Activated CD4-positive, alpha-beta T cell treated with anti-CD3 and anti-CD28 coated beads for 48 hours (primary cell): ENCODE data around the gene SLC35B2.
A peak's percentile ranks its signal among the peaks of the same experiment; 100 is the strongest.

Experiments used
- DNase-seq: peaks from one replicate; pipeline ENCODE4 v3.0.0-alpha.2; 2020

Gene SLC35B2

DNA sequence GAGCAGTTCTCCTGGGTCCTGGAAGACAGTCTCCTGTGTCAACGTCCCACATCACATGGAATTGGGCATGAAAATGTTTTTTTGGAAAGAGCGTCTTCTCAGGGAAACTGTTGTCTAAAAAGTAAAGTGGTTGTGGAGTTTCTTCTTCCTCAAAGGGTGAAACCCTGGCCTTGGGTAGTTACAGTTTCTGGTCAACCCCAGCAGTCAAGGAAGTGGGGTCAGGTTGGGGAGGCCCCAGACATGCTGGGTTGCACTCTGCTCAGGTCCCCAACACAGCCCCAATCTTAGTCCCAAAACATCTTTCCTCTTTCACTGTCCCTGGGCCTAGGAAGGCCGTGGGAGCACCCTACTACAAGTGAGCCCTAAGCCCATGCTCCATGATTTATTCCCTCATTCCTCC is 9.0 kb upstream of the SLC35B2 start:
- DNase-seq = no peak

- DNase-seq = no peak
Observed at GRCh38 chr6:44265722-44266233, 8.4 kb upstream of the SLC35B2 start.

DNA sequence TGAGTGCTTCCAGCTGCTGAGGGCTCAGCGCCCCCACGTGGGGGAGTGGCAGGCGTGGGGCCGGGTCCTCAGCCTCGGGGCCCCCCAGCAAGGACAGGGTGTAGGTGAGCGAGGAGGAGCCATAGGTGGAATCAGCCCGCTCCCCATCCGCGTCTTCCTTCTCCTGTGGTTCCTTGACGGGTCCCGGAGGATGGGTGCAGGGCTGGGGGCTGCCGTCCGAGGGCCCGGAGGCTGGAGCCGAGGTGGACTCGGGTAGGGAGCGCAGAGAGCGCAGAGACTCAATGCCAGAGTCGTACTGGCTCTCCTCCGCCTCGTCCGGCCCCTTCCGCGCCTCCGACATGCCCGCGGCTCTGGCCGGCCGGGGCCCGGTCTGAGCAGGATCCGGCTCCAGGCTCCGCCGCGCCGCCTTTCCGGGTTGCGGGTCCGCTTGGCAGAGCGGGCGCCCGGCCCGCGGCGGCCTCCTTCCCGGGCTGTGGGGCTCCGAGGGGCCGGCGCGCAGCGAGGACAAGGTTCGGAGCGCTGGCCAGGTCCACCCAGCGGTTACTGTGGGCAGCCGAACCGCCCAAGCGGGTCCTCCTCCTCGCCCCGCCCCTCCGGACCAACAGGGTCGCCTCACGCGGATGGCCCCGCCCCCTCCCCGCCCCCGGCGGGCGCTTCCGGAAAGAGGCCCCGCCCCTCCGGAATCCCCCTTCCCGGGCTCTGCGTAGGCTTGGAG is 7.8 kb upstream of the SLC35B2 start, which contains the start of gene NFKBIE:
Gene NFKBIE (minus strand): TSS at position 545 of the 715 bp plus-strand sequence. CDS start 205 bp downstream, at position 340.
- peak; percentile 96 for DNase-seq

GRCh38 chr6:44264154-44265006 is 7.1 kb upstream of the SLC35B2 start:
- peak; percentile 58 for DNase-seq

DNA sequence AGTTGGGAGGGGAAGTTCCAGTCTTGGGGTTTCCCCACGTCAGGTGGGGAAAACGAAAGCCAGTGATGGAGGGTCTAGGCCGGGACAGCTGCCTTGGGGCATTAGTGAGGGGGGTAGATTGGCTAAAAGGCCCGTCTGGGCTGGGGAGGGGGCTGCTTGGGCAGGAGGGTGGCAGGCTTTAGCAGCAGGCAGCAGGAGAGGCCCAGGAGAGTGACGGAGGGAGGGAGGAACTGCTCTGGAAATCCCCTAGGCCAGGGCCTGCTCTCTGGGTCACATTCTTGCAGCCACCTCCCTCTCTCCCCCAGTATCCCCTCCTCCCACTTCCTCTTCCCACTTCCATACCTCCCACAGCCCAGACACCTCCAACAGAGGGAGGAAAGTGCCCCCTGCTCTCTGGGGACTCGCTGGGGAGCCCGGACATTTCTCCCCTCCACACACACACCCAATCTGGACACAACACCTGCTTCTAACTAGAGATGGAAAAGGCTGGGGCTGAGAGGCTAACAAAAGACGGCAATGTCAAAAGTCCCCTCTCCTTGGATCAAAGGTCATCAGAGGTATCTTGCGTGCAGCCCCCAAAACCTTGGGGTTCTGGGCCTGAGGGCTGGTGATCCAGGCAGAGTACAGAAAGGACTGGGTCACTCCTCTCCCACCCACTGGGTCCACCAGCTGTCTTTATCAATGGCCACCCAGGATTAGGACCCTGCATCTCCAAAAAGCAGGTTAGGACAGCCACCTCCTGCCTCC is 6.2 kb upstream of the SLC35B2 start:
- no peak for DNase-seq

GRCh38 chr6:44262467-44263353 is 5.4 kb upstream of the SLC35B2 start:
- DNase-seq = no peak

GRCh38 chr6:44261581-44261980 is 4.3 kb upstream of the SLC35B2 start:
- DNase-seq = no peak

GRCh38 chr6:44260451-44261297 is 3.3 kb upstream of the SLC35B2 start:
- no peak for DNase-seq

GRCh38 chr6:44260011-44260410 is 2.7 kb upstream of the SLC35B2 start:
- DNase-seq = no peak

DNA sequence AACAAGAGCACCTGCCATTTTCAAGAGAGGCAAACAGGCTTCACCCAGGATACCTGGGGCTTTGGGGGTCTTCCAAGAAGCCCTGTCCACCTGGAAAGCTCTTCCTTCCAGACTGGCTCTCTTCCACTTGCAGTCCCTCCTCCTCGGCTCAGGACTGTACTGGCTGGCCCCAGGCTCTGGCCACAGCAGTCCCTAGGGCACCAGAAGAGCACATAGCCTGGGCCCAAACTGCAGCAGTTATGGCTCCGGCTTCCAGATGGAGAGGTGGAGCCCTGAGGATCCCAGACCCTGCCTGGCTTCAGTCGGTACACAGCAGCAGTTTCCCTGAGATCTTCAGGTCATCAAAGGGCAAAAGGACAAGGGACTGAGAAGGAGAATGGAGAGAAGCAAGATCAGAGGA is 1.6 kb upstream of the SLC35B2 start:
- no peak for DNase-seq

DNA sequence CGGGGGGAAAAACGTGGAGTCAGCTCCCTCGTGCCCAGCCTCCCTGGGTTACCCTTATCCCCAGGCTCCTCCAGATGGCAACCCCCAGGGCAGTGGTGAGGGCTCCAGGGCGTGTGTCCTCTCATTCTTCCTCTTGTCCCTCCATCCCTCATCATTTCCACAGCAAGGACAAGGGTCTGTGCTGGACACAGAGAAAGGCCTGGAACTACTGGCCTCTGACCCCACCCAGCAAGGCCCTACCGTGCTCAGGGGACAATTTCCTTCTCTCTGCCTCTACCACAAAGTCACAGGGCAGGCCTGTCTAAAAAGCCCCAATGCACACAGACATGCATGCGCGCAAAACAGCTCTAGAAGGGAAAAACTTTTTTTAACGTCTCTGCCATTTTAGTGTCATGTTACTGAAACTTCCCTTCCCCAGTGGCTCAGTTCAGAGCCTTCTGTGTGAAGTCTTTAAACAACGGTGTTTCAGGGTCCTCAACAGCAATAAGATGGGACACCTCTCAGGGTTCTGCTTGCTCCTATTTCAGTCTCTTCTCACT is 1.1 kb upstream of the SLC35B2 start:
- DNase-seq = no peak

- DNase-seq = no peak
Observed at GRCh38 chr6:44257753-44258324, 511 bp upstream of the SLC35B2 start.

GRCh38 chr6:44256775-44257024 is 628 bp downstream of the SLC35B2 start:
- DNase-seq = no peak

GRCh38 chr6:44255871-44256774 is 1.2 kb downstream of the SLC35B2 start:
- no peak for DNase-seq

DNA sequence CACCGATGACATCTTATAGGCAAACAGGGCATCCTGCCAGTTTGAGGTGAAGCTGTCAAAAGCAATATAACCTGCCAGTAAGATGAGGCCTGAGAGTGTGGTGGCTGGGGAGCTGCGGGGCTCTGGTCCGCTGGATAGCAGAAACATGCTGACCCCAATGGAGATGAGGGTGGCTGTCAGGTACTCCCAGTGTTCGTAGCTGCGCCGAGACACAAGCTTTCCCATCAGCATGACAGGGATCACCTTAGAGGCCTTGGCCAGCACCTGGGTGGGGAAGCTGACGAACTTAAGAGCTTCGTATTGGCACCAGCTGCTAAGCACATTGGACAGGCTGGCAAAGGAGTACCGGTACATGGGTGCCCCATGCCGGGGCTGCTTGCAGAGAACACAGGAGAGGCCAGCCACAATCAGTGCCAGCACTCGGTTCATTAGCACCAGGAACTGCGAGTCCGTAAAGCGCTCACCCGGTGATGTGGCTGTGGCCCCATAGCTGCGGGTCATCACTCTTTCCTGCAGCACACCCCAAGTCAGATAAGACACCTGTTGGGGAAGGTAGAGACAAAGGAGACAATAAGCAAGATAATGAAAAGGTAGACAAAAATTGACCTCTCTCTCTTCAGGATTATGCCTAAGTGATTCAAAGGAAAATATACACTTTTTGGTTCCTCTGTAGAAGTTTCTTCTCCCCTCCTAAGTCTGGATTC is 2.1 kb downstream of the SLC35B2 start:
- DNase-seq = peak; percentile 55

- peak; percentile 56 for DNase-seq
Observed at GRCh38 chr6:44254191-44255104, 2.9 kb downstream of the SLC35B2 start.

DNA sequence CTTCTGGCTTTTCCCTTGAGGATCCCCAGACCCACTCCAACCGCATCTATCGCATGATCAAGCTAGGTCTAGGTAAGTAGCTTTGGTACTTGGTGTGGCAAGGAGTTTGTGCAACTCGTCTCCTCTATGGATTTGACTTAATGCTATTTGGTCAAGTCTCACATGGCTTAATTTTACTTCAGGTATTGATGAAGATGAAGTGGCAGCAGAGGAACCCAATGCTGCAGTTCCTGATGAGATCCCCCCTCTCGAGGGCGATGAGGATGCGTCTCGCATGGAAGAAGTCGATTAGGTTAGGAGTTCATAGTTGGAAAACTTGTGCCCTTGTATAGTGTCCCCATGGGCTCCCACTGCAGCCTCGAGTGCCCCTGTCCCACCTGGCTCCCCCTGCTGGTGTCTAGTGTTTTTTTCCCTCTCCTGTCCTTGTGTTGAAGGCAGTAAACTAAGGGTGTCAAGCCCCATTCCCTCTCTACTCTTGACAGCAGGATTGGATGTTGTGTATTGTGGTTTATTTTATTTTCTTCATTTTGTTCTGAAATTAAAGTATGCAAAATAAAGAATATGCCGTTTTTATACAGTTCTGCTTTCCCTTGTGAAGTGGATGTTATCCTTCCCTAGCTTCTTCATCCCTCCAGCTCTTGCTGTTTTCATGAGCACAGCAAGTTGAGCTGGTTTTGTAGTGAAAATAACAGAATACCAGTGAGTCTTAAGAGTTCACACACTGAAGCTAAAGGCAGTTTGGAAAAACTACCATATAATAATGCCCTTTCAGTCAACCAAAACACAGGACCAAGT is 3.8 kb downstream of the SLC35B2 start:
- DNase-seq = peak; percentile 79
